ENCODE measurements around the gene NLRP6.

Gene NLRP6

DNA sequence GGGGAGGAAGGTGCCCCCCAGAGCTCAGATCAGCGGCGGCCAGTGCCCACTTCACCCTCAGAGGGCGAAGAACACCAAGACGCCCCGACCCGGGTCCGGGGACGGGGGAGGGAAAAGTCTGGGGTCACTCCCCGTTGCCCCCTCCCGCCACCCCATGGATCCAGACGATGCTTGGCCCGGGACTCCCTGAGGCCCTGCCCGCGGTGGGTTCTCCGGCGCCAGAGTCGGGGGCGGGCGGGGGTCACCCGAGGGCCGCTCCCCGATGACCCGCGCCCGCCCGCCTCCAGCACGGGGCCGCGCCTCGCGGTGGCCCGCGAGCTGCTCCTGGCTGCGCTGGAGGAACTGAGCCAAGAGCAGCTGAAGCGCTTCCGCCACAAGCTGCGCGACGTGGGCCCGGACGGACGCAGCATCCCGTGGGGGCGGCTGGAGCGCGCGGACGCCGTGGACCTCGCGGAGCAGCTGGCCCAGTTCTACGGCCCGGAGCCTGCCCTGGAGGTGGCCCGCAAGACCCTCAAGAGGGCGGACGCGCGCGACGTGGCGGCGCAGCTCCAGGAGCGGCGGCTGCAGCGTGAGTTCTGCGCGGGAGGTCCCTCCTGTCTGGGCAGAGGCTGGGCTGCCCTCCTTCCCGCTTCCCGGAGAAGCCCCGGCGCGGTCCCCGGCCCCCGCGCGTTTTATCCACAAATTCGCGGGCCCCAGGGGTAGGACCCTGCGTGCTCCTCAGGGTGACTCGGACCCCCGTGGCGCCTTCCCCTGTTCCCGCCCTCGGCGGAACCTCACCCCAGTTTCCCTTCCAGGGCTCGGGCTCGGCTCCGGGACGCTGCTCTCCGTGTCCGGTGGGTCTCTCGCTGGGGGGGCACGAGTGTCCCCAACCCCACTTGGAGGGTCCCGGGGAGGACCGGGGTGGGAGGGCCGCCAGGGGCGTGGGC is 1.1 kb downstream of the NLRP6 start:
- DNase-seq (ENCODE audit: extremely low read depth, low read depth): no peak
- TF ChIP-seq, protein P1, sequence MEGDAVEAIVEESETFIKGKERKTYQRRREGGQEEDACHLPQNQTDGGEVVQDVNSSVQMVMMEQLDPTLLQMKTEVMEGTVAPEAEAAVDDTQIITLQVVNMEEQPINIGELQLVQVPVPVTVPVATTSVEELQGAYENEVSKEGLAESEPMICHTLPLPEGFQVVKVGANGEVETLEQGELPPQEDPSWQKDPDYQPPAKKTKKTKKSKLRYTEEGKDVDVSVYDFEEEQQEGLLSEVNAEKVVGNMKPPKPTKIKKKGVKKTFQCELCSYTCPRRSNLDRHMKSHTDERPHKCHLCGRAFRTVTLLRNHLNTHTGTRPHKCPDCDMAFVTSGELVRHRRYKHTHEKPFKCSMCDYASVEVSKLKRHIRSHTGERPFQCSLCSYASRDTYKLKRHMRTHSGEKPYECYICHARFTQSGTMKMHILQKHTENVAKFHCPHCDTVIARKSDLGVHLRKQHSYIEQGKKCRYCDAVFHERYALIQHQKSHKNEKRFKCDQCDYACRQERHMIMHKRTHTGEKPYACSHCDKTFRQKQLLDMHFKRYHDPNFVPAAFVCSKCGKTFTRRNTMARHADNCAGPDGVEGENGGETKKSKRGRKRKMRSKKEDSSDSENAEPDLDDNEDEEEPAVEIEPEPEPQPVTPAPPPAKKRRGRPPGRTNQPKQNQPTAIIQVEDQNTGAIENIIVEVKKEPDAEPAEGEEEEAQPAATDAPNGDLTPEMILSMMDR (IDR thresholded peaks at IDR 0.05; ENCODE audit: low read depth, low read length): no peak

GRCh38 chr11:279966-280705 is 1.9 kb downstream of the NLRP6 start:
- TF ChIP-seq, protein P1 (IDR thresholded peaks at IDR 0.05; ENCODE audit: low read depth, low read length): no peak
- no peak for DNase-seq (ENCODE audit: extremely low read depth, low read depth)

- no peak for DNase-seq (ENCODE audit: extremely low read depth, low read depth)
- TF ChIP-seq, protein P1 (IDR thresholded peaks at IDR 0.05; ENCODE audit: low read depth, low read length): no peak
Observed at GRCh38 chr11:280706-281485, 2.7 kb downstream of the NLRP6 start.

DNA sequence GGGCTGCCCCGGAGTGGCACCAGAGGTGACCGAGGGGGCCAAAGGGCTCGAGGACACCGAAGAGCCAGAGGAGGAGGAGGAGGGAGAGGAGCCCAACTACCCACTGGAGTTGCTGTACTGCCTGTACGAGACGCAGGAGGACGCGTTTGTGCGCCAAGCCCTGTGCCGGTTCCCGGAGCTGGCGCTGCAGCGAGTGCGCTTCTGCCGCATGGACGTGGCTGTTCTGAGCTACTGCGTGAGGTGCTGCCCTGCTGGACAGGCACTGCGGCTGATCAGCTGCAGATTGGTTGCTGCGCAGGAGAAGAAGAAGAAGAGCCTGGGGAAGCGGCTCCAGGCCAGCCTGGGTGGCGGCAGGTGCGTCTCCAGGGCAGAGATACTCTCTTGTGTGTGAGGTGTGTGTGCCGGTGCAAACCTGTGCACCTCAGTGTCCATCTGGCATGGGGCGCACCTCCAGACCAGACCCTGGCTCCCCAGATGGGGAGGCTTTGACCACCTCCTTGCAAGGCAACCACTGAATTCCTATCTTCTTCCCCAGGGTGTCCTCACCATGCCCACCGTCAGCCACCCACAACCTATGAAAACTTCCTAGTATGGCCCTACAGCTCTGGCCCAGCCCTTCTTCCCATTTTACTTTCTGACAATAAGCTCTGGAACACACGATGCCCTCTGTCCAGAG is 3.4 kb downstream of the NLRP6 start:
- TF ChIP-seq, protein P1 (IDR thresholded peaks at IDR 0.05; ENCODE audit: low read depth, low read length): no peak
- no peak for DNase-seq (ENCODE audit: extremely low read depth, low read depth)

- TF ChIP-seq, protein P1 (IDR thresholded peaks at IDR 0.05; ENCODE audit: low read depth, low read length): no peak
- DNase-seq (ENCODE audit: extremely low read depth, low read depth): no peak
Observed at GRCh38 chr11:282171-282570, 4.0 kb downstream of the NLRP6 start.

DNA sequence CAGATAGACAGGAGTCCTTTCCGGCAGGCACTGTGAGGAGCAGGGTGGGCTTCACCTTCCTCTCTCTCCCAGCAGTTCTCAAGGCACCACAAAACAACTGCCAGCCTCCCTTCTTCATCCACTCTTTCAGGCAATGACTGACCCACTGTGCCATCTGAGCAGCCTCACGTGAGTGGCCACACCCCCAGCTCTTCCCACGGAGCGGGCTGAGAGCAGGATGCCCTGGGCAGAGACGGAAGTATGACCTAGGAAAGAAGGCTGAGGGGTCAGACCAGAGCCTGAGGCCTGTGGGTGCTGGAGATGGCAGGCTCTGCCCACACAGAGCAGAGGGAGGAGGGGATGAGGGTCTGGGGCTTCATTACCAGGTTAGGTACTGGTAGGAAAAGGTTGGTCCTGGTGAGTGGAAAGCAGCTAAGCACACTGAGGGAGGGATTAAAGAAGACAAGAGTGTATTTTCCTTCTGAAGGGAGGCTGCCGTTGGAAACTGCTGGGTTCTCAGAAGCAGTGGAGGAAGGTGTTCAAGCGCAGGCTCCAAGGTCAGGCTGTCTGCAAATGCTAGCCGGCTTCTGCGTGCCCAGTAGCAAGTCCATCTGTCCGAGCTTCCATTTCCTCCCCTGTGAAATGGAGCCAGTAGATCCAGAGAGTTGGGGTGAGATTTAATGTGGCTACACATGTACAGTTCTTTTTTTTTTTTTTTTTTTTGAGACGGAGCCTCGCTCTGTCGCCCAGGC is 4.6 kb downstream of the NLRP6 start:
- no peak for DNase-seq (ENCODE audit: extremely low read depth, low read depth)
- TF ChIP-seq, protein P1 (IDR thresholded peaks at IDR 0.05; ENCODE audit: low read depth, low read length): no peak
